ENCODE measurements around the gene DALRD3.
"Not testable (repeated sequence)": the region's sequence is repeated elsewhere in the genome, so short reads cannot be mapped to it uniquely, and the experiment has no call there.

The DALRD3 gene

DNA sequence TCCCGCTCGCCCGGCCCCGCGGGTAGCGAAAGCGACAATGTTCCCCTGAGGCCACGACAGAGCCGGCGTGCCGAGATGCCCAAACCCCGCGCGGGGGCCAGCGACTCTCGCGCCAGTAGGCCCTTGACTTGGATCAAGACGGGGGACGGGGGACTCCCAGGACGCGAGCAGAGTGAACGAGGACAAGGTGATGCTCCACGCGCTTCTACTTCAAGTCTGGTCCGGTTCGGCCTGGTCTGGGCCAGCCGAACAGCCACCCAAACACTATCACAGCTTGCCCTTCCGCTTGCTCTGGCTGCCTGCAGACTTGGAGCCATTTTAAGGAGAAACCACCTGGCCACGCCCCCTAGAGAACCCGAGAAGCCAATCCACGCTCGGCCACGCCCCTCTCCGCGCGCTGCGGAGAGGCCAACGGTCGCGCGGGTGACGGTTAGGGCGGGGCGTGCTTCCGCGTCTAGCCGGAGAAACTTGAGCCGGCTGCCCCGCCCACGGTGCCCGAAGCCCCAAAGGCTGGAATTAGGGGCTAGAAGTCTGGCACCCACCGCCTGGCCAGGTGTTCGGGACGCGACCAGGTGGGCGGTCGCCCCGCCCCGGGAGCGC is 2.9 kb upstream of the DALRD3 start:
- peak; percentile 98 for DNase-seq

DNA sequence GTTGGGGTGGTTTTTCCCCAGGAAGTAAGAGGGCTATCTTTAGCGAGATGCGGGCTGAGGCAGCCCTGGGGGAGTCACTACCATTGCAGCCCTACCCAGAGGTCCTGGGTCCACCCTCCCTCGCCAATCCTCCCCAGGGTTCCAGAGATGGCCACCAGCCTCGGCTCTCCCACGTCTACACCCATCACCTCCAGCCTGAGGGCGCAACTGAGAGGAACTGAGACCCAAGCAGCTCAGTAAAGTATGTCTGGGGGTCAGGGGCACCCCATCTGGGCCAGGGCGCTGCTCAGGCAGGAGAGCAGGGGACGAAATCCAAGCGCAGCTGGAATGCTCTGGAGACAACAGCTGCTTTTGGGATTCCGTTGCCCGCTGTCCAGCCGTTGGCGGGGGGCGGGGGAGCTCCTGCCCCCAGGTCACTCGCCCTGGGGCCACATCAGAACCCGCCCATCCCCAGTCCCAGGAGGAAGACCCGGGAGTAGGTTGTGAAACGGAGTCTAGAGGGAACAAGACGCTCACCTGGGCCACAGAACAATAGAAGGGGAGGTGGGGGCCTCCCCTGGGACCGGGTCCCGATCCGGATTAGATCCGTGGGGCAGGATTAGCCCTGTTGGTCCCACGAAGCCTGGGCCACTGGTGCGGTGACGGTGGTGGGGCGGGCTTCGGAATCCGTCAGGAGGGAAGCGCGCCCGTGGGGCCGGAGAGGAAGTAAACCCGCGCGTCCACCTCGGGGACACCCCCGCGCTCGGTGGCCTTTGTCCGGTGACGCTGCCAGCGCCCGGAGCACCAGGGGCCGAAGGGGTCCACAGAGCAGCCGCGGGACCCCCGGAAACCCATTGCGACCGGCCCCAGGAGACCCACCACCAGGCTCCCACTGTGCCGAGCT is 2.2 kb upstream of the DALRD3 start:
- DNase-seq = peak; percentile 62

DNA sequence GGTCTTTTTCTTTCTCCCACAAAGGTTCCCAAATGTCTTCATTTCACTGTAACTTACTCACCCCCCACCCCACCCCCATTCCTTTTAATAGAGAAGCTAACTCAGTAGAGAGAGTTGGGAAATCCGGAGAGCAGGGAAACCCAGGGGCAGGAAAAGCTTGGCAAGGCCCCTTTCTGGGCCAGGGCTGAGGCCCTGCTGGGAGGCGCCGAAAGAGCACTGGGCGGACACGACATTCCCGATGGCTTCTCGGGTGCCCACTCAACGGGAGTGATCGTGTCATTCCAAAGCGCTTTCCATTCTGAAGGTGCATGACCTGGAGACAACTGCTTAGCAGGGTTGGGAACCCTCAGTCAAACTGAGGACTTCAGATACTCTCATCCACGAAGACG is 1.6 kb upstream of the DALRD3 start:
- no peak for DNase-seq

DNA sequence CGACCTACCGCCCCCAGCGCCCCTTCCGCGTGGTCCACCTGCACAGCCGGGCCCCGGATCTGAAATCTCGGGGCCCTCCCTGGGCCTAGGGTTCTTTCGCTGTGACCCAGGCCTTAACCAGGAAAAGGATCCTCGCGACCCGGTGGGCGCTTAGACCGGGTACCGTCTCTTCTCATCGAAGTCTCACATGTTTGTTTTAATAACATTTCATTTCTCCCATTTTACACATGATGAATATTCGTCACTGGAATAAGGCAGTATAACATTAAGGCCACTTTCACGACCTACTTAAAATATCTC is 277 bp upstream of the DALRD3 start:
- DNase-seq = no peak

DNA sequence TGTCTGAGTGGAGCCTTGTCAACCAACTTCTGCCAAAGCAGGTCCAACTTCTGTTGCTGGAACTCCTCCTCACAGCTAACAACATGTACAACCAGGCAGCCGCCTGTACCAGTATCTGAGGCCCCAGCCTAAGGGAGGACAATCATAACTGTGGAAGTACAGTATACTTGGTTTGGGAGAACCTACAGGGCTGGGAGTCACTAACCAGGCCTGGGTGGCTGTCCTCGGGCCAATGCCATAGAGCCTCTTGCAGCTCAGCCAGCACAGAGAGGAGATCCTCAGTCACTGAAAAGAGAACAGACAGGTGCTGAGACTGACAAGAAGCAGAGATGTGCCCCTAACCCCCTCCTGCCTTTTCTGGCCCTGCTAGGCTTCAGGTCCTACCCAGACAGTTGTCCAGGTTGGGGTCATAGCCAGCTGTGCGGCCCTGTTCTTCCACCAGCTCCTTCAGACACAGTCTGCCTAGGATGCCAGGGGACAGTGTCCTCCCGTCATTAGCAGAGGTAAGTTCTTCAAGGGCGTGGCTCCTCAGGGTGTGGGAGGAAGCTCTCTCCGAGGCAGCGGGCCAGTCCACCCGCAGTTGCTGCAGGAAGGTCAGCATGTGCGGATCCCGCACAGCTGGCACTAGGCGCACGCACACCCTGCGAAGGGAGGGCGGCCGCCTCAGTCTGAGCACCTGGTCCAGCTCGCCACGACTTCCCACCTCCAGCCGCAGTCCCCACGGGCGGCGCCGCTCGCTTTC is 980 bp downstream of the DALRD3 start:
- no peak for DNase-seq

DNA sequence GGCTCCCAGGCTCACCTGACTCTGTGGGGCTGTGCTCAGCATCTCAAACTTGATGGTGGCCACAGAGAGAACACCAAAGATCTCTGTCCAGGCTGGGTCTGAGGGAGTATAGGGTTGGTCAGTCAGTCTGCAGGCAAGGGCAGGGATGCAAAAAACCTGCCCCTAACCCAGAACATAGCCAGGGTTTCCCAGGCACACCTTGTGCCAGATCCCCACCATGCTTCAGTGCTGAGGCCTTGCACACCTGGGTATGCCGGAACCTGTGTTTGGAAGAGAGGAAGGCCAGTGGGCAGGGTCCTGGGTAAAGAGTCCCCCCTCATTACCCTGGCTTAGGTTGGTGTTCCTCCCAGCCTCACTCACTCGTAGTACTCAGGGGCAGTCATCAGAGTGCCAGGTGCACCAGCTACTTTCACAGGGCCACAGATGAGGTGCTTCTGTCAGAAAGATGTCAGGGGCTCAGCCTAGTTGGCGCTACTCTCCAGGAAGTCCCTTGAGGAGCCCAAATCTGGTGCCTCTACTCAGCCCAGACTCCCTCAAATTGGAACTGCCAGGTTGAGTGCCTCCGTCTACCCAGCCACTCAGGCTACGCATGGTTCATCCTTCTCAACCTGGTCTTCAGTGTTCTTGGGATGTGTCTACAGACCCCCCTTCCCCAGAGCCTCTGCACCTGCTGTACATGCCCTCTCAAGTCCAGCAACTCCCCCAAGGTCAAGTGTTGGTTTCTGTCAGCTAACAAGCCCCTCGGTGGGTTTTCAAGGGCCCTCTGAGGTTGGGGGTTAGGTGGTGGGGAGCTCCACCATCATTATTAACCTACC is 1.8 kb downstream of the DALRD3 start:
- DNase-seq = no peak

DNA sequence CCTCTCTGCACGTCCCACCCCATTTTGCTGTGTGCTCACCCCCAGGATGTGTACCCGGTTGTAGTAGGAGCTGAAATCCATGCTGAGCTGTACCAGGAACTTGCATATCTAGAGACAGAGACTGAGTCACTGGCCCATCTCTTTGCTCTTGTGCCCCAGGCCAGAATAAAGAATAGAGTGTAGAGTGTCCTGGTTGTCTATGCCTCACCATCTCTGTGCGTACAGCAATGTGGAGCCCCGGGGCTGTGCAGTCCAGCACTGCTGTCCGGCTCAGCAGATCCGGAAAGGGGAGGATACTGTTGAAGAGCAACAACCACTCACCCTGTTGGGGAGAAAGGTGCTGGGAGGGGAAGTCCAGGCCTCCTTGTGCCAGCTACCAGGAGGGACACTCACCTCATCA is 2.6 kb downstream of the DALRD3 start:
- no peak for DNase-seq

DNA sequence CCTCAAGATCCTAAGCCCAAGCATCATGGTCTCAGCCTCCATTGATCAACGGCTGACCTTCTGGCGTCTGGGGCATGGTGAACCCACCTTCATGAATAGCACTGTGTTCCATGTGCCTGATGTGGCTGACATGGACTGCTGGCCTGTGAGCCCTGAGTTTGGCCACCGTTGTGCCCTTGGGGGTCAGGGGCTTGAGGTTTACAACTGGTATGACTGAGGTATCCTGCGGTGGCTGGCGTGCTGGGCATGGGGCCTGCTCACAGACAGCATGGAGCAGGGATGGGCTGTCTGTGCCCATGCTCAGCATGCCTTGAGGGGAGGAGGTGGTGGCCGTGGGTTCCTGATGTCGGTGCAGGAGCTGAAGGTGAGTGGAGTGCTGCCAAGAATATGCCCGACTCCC is 3.3 kb downstream of the DALRD3 start:
- DNase-seq = no peak

DNA sequence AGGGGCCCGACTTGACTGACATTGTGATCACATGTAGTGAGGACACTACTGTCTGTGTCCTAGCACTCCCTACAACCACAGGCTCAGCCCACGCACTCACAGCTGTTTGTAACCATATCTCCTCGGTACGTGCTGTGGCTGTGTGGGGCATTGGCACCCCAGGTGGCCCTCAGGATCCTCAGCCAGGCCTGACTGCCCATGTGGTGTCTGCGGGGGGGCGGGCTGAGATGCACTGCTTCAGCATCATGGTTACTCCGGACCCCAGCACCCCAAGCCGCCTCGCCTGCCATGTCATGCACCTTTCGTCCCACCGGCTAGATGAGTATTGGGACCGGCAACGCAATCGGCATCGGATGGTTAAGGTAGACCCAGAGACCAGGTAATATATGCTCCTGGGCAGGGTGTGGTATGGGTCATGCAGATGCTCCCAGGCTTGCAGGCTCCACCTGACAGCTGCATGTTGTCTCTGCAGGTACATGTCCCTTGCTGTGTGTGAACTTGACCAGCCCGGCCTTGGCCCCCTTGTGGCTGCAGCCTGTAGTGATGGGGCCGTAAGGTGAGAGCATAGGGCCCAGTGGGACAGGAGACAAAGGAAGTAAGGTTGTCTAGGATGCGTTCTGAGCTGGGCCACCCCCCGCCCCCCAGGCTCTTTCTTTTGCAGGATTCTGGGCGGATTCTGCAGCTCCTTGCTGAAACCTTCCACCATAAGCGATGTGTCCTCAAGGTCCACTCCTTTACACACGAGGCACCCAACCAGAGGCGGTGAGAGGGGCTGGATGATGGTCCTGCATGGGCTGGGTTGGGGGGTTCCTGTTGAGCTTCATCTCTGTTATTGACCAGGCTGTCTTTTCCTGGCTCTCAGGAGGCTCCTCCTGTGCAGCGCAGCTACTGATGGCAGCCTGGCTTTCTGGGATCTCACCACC is 4.4 kb downstream of the DALRD3 start:
- peak; percentile 47 for DNase-seq

DNA sequence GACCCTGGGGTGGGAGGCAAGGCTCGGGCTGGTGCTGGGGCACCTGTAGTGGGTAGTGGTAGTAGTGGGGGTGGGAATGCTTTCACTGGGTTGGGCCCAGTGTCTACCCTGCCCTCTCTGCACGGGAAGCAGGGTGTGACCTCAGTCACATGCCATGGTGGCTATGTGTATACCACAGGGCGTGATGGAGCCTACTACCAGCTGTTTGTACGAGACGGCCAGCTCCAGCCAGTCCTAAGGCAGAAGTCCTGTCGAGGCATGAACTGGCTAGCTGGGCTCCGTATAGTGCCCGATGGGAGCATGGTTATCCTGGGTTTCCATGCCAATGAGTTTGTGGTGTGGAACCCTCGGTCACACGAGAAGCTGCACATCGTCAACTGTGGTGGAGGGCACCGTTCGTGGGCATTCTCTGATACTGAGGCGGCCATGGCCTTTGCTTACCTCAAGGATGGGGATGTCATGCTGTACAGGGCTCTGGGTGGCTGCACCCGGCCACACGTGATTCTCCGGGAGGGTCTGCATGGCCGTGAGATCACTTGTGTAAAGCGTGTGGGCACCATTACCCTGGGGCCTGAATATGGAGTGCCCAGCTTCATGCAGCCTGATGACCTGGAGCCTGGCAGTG is 5.2 kb downstream of the DALRD3 start:
- no peak for DNase-seq

DNA sequence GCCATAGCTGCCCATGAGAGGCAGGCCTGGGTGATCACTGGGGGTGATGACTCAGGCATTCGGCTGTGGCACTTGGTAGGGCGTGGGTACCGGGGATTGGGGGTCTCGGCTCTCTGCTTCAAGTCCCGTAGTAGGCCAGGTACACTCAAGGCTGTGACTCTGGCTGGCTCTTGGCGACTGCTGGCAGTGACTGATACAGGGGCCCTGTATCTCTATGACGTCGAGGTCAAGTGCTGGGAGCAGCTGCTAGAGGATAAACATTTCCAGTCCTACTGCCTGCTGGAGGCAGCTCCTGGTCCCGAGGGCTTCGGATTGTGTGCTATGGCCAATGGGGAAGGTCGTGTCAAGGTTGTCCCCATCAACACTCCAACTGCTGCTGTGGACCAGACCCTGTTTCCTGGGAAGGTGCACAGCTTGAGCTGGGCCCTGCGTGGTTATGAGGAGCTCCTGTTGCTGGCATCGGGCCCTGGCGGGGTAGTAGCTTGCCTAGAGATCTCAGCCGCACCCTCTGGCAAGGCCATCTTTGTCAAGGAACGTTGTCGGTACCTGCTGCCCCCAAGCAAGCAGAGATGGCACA is 5.9 kb downstream of the DALRD3 start:
- no peak for DNase-seq

DNA sequence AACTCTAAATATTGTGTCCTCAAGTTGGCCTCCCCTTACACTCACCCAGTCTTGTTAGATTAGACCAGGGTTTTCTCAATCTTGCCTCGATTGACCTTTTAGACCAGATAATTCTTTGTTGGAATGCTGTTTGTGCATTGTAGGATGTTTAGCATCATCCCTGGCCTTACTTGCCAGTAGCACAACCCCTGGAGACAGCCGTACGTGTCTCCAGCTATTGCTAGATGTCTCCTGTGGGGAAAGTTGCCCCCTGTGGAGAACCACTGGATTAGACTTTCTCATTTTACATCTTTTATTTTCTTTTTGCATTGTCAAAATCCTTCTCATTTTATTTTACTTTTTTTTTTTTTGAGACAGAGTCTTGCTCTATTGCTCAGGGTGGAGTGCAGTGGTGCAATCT is 9.0 kb downstream of the DALRD3 start:
- no peak for DNase-seq

DNA sequence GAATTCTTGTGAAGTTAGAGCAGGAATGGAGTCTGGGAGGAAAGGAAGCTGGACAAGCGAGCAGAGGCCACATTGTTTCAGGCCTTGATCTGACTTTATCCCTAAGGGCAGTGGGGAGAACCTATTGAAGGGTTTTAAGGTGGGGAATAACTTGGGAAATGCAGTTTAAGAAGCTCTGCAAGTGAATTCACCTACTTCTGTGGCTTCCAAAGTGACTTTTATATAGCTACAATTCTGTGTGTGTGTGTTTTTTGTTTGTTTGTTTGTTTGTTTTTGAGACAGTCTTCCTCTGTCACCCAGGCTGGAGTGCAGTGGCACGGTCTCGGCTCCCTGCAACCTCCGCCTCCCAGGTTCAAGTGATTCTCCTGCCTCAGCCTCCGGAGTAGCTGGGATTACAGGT is 9.8 kb downstream of the DALRD3 start:
- DNase-seq = not testable (repeated sequence)

DNA sequence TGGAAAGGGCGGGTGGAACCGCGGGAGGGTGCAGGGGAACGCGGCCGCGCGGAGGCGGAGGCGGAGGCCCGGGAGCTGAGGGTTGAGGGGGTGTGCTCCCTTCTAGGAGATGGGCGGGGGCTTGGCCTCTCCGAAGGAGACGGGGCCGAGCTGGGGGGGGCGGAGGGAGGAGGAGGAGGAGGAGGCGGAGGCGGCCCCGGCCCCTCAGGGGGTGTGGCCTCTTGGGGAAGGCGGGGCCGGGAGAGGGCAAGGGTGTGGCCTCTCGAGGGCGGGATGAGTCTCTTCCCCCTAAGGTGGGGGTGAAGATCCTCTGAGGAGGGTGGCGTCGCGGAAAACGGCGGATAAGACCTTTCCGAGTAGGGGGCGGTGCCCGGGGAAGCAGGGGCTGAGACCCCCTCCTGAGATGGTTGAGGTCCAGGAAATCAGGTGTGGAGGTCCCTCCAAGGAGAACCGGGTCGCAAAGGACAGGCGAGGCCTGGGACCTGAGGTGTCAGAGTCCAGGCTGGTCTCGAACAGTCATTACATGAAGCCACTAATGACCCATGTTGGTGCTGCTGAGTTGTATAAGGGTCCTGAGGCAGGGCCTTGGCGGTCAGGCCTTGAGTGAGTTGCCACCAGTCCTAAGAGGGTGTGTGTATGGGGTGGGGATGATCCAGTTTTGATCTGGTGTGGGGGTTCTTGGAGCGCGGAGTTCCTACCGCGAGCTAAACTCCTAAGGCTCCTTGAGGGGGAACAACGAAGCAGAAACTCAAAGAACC is 10.4 kb downstream of the DALRD3 start:
- peak; percentile 88 for DNase-seq

DNA sequence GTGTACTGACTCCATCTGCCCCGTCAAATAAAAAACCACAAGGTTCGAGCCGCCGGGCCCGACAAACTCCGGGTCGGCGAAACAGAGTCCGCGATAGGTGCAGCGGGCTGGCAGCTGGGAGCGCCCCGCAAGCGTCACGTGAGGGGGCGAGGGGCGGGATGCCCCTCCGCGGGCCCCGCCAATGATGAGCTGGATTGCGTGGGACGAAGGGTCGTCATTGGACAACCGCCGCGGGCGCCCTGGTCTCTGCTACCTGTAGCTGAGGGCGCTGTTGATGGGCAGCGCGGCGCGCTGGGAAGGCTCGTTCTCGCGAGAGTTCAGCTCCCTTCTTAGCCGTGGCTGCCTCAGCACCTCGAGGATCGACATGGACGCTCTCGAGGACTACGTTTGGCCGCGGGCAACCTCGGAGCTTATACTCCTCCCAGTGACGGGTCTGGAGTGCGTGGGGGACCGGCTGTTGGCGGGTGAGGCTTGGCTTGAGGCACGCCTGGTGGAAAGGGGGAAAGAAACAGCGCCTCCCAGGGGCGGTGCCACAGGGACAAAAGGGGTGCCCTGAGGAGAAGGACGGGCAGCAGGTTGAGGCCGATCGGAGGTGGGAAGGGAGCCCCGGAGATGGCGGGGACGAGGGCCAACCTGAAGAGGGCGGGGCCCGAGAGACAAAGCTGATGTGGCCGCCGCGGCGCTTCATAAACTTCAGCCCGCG is 11.2 kb downstream of the DALRD3 start, which contains the start of gene WDR6:
Gene WDR6 (plus strand): TSS at position 324 of the 703 bp plus-strand sequence. CDS start 41 bp downstream, at position 365.
- peak; percentile 96 for DNase-seq

DNA sequence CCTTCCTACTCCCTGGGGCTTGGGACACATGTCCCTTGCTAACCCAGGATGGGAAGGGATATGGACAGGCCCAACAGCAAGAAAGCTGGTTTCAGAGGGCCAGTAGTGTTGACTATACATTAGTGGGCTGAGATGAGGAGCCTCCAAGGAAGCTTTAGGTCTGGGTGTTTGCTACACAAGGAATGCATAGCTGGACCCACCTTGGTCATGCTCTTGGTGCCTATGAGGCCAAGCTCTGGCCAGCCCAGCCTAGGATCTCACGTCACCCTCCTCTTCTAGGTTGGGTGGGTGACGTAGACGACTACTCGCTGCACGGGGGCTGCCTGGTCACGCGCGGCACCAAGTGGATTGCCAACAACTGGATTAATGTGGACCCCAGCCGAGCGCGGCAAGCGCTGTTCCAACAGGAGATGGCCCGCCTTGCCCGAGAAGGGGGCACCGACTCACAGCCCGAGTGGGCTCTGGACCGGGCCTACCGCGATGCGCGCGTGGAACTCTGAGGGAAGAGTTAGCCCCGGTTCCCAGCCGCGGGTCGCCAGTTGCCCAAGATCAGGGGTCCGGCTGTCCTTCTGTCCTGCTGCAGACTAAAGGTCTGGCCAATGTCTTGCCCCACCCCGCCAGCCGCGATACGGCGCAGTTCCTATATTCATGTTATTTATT is 11.8 kb downstream of the DALRD3 start:
- no peak for DNase-seq

DNA sequence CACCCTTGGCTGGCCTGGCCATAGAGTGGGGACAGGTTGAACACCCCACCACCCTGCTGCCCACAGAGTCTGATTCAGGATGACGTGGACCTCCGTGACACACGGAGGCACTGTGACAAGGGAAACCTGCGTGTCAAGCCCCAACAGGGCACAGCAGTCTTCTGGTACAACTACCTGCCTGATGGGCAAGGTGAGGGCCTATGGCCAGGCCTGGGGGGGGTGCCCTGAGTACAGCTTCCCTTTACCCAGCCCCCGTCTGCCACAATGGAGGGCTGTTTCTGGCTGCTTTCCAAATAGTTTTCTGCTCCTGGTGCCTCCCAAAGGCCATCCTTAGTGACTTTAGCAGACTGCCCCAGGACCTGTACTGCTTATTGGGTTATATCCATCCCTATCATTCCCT is 12.4 kb downstream of the DALRD3 start:
- no peak for DNase-seq

DNA sequence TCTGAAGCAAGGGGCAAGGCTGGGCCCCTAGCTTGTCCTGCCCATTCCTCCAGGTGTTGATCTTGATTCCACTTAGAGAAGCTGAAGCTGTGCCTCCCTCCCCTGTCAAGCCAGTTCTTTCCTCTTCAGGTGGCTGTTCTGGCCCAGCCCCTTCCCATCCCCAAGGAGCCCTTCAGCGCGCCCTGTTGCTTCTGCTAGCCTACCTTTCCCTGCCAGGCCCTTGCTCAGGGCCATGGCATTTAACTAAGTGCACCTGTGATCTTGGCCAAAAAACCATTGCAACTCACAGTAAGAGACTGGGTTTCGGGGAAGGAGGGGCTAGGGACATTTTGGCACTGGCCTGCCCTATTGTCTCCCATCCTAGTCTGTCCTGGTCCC is 13.1 kb downstream of the DALRD3 start:
- no peak for DNase-seq
